GM23338 (cell line): ENCODE results near the gene RCAN1. TPM values are rescaled to one million over a fixed set of nuclear protein-coding genes. Genes with fewer than 3 reads are reported as not detected.

ENCODE experiments used
- ATAC-seq: fragments of 200-7000 bp; cut with Tn5 transposase; 3 replicates; pipeline ENCODE4 v1.9.1; 2020
- DNase-seq: peaks from one replicate; pipeline ENCODE4 v3.0.0-alpha.2; 2015; ENCODE audit warnings: low spot score
- H2AFZ ChIP-seq: fragments of 200-600 bp; sonication (generic); 2 replicates; pipeline ENCODE4 v1.8.0; 2016; ENCODE audit warnings: antibody characterized with exemption, mild to moderate bottlenecking, moderate library complexity
- H3F3A ChIP-seq: fragments of 200-600 bp; sonication (generic); replicated peaks from 2 replicates; pipeline ENCODE4 v1.8.0; 2017; ENCODE audit warnings: antibody characterized with exemption, mixed run types, low read depth
- H3K27ac ChIP-seq: fragments of 200-600 bp; sonication (generic); 2 replicates; pipeline ENCODE4 v1.6.1; 2016; ENCODE audit warnings: low read depth
- H3K27me3 ChIP-seq: fragments of 200-600 bp; sonication (generic); 2 replicates; pipeline ENCODE4 v1.8.0; 2016; ENCODE audit warnings: mild to moderate bottlenecking, mixed run types, moderate library complexity; ENCODE audit not compliant: insufficient read depth
- H3K36me3 ChIP-seq: fragments of 200-600 bp; sonication (generic); 2 replicates; pipeline ENCODE4 v1.8.0; 2016; ENCODE audit warnings: mild to moderate bottlenecking; ENCODE audit not compliant: insufficient read depth
- H3K4me1 ChIP-seq: fragments of 200-600 bp; sonication (generic); 2 replicates; pipeline ENCODE4 v1.8.0; 2016; ENCODE audit warnings: mild to moderate bottlenecking, moderate library complexity; ENCODE audit not compliant: insufficient read depth
- H3K4me2 ChIP-seq: fragments of 200-600 bp; sonication (generic); 2 replicates; pipeline ENCODE4 v1.7.1; 2017; ENCODE audit warnings: mixed run types
- H3K4me3 ChIP-seq: fragments of 200-600 bp; sonication (generic); 2 replicates; pipeline ENCODE4 v1.6.1; 2016; ENCODE audit warnings: mixed run types
- H3K79me2 ChIP-seq: fragments of 200-600 bp; sonication (generic); replicated peaks from 2 replicates; pipeline ENCODE4 v1.8.0; 2017; ENCODE audit warnings: mild to moderate bottlenecking; ENCODE audit not compliant: insufficient read depth
- H3K9me2 ChIP-seq: fragments of 200-600 bp; sonication (generic); 2 replicates; pipeline ENCODE4 v1.8.0; 2017; ENCODE audit not compliant: insufficient read depth
- H4K20me1 ChIP-seq: fragments of 200-600 bp; sonication (generic); replicated peaks from 2 replicates; pipeline ENCODE4 v1.8.0; 2017; ENCODE audit warnings: mild to moderate bottlenecking; ENCODE audit not compliant: insufficient read depth
- H3K27ac Mint-ChIP-seq: 2 replicates; pipeline ENCODE4 v1.8.0; 2020; ENCODE audit warnings: inconsistent platforms, mild to moderate bottlenecking, moderate library complexity, mixed read lengths
- H3K27me3 Mint-ChIP-seq: 3 replicates; pipeline ENCODE4 v1.8.0; 2022; ENCODE audit warnings: low read depth, mild to moderate bottlenecking, moderate library complexity, mixed read lengths, inconsistent platforms; ENCODE audit not compliant: insufficient read depth, poor library complexity
- H3K36me3 Mint-ChIP-seq: 3 replicates; pipeline ENCODE4 v1.8.0; 2021; ENCODE audit warnings: low read depth, mild to moderate bottlenecking, inconsistent platforms, moderate library complexity, mixed read lengths
- H3K4me1 Mint-ChIP-seq: 3 replicates; pipeline ENCODE4 v1.8.0; 2020; ENCODE audit warnings: mild to moderate bottlenecking, inconsistent platforms, mixed read lengths
- H3K4me3 Mint-ChIP-seq: 3 replicates; pipeline ENCODE4 v1.8.0; 2021; ENCODE audit warnings: moderate library complexity, mild to moderate bottlenecking, inconsistent platforms, mixed read lengths
- H3K9me3 Mint-ChIP-seq: 3 replicates; pipeline ENCODE4 v1.8.0; 2020; ENCODE audit warnings: moderate library complexity, mild to moderate bottlenecking, inconsistent platforms, mixed read lengths
- CREB1 ChIP-seq: fragments of 250-450 bp; sonication (Bioruptor Pico); IDR thresholded peaks from 2 replicates; pipeline ENCODE4 v1.5.0; 2020; ENCODE audit warnings: low read depth, mild to moderate bottlenecking, moderate library complexity
- EZH2 ChIP-seq: fragments of 200-600 bp; sonication (generic); IDR thresholded peaks from one replicate; pipeline ENCODE4 v1.8.0; 2017; ENCODE audit warnings: antibody characterized with exemption, mild to moderate bottlenecking, low read depth; ENCODE audit not compliant: unreplicated experiment
- EZH2phosphoT487 ChIP-seq: fragments of 200-600 bp; sonication (generic); IDR thresholded peaks from one replicate; pipeline ENCODE4 v1.8.1; 2018; ENCODE audit warnings: antibody characterized with exemption; ENCODE audit not compliant: unreplicated experiment
- JUNB ChIP-seq: IDR thresholded peaks from one replicate; pipeline ENCODE4 v1.6.1; 2016; ENCODE audit warnings: antibody characterized with exemption; ENCODE audit not compliant: unreplicated experiment
- NANOG ChIP-seq: IDR thresholded peaks from 2 replicates; pipeline ENCODE4 v1.6.1; 2016; ENCODE audit warnings: antibody characterized with exemption, borderline replicate concordance
- POLR2AphosphoS5 ChIP-seq: IDR thresholded peaks from 2 replicates; pipeline ENCODE4 v1.6.1; 2016; ENCODE audit warnings: antibody characterized with exemption, low read depth
- STAT1 ChIP-seq: IDR thresholded peaks from one replicate; pipeline ENCODE4 v1.6.1; 2016; ENCODE audit warnings: antibody characterized with exemption; ENCODE audit not compliant: unreplicated experiment
- ZNF114 ChIP-seq: fragments of 250-450 bp; sonication (Bioruptor Pico); IDR thresholded peaks from 2 replicates; pipeline ENCODE4 v1.5.0; 2020; ENCODE audit warnings: mild to moderate bottlenecking, moderate library complexity
- ZNF331 ChIP-seq: fragments of 250-450 bp; sonication (Bioruptor Pico); IDR thresholded peaks from 2 replicates; pipeline ENCODE4 v1.5.0; 2020; ENCODE audit warnings: low read depth, mild to moderate bottlenecking, moderate library complexity
- polyA plus RNA-seq: library from polyadenylated mRNA; unstranded; fragments of >200 nt; fragmentation: Nextera tagmentation; extraction: Ambion mirVana; gene quantifications from 2 replicates; pipeline ENCODE4 v1.2.1, GENCODE V29; 2016
- total RNA-seq: library from RNA; depleted of rRNA; stranded (reverse); fragments of >200 nt; shearing (Covaris generic); gene quantifications from 2 replicates; pipeline ENCODE4 v1.2.3, GENCODE V29; 2014
- TF ChIP-seq, protein P1 (sequence below): fragments of 250-450 bp; sonication (Bioruptor Pico); IDR thresholded peaks from 2 replicates; pipeline ENCODE4 v1.5.0; 2020; ENCODE audit warnings: mild to moderate bottlenecking, moderate library complexity
- TF ChIP-seq, protein P2 (sequence below): IDR thresholded peaks from 2 replicates; pipeline ENCODE4 v1.6.1; 2016; ENCODE audit warnings: antibody characterized with exemption
- TF ChIP-seq, protein P3 (sequence below): IDR thresholded peaks from one replicate; pipeline ENCODE4 v1.6.1; 2018; ENCODE audit warnings: antibody characterized with exemption; ENCODE audit not compliant: unreplicated experiment
- TF ChIP-seq, protein P4 (sequence below), 2 experiments: fragments of 200-600 bp in 1 of 2; sonication (generic) in 1 of 2; conservative IDR thresholded peaks; 2 replicates each; pipeline versions ENCODE4 v1.5.1 to v1.6.1; 2016 to 2017; ENCODE audit warnings: antibody characterized with exemption in 2 of 2, low read depth in 2 of 2, mild to moderate bottlenecking in 2 of 2, moderate library complexity in 1 of 2

Gene RCAN1
- total and polyA plus RNA-seq, 2 experiments from 2014 or later = 3.7 to 5.2 TPM

DNA sequence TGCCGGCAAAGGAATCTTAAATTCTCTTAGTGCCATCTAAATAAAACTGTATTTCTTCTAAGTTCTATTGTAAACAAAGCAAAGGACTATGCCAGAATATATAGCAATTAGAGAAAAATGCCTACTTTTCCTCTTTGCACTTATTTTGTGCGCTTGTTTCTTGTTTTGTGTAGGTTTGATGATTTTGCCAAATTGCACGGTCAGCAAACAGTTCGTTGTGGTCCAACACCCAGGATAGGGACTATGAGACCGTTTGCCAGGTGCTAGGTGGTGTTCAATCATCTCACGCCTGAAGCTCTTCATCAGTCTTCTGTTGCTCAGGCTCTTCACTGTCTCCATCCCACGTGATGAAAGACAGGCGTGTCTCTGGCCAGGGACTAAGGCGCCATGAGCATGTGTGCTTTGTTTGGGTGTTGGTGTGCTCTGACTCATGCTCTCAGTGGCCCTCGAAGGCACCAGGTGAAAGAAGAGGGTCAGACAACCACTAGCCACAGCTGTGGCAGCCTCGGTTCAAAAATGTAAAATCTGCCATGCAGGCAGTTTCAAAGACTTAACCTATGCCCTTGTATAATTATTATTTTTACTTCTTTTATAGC, 66.0 kb downstream of the RCAN1 start:
- Histone ChIP-seq H3K27me3 (no peaks in the 10 kb centered on the region), H3K79me2 (no peaks in the 10 kb centered on the region), H3K4me2 (no peak overlapping the region), H2AFZ (no peak overlapping the region), H4K20me1 (no peaks in the 10 kb centered on the region), H3K36me3 (no peaks in the 10 kb centered on the region), H3K4me1 (peaks cover 3% of the 10 kb centered on the region; the same call in 1 of the 2 replicates), H3K9me2 (peaks cover 15% of the 10 kb centered on the region), H3K27ac (no peak overlapping the region), H3F3A (no peaks in the 10 kb centered on the region), H3K4me3 (no peak overlapping the region)
- H3K36me3 Mint-ChIP-seq = peaks cover 4% of the 10 kb centered on the region; the same call in 1 of the 3 replicates
- H3K4me1 Mint-ChIP-seq = peaks cover 18% of the 10 kb centered on the region
- H3K27ac Mint-ChIP-seq = no peak overlapping the region
- no peak overlapping the region for H3K4me3 Mint-ChIP-seq
- peaks cover 2% of the 10 kb centered on the region for H3K27me3 Mint-ChIP-seq
- H3K9me3 Mint-ChIP-seq = peaks cover 10% of the 10 kb centered on the region; the same call in 2 of the 3 replicates
- DNase-seq (no peak), ATAC-seq (no peak)
- TF ChIP-seq JUNB (no peak), ZNF114 (CRISPR knock-in tag) (no peak), POLR2AphosphoS5 (no peak), CREB1 (CRISPR knock-in tag) (no peak), STAT1 (no peak), ZNF331 (CRISPR knock-in tag) (no peak), EZH2 (no peak), NANOG (no peak), EZH2phosphoT487 (no peak)
- TF ChIP-seq, protein P1, sequence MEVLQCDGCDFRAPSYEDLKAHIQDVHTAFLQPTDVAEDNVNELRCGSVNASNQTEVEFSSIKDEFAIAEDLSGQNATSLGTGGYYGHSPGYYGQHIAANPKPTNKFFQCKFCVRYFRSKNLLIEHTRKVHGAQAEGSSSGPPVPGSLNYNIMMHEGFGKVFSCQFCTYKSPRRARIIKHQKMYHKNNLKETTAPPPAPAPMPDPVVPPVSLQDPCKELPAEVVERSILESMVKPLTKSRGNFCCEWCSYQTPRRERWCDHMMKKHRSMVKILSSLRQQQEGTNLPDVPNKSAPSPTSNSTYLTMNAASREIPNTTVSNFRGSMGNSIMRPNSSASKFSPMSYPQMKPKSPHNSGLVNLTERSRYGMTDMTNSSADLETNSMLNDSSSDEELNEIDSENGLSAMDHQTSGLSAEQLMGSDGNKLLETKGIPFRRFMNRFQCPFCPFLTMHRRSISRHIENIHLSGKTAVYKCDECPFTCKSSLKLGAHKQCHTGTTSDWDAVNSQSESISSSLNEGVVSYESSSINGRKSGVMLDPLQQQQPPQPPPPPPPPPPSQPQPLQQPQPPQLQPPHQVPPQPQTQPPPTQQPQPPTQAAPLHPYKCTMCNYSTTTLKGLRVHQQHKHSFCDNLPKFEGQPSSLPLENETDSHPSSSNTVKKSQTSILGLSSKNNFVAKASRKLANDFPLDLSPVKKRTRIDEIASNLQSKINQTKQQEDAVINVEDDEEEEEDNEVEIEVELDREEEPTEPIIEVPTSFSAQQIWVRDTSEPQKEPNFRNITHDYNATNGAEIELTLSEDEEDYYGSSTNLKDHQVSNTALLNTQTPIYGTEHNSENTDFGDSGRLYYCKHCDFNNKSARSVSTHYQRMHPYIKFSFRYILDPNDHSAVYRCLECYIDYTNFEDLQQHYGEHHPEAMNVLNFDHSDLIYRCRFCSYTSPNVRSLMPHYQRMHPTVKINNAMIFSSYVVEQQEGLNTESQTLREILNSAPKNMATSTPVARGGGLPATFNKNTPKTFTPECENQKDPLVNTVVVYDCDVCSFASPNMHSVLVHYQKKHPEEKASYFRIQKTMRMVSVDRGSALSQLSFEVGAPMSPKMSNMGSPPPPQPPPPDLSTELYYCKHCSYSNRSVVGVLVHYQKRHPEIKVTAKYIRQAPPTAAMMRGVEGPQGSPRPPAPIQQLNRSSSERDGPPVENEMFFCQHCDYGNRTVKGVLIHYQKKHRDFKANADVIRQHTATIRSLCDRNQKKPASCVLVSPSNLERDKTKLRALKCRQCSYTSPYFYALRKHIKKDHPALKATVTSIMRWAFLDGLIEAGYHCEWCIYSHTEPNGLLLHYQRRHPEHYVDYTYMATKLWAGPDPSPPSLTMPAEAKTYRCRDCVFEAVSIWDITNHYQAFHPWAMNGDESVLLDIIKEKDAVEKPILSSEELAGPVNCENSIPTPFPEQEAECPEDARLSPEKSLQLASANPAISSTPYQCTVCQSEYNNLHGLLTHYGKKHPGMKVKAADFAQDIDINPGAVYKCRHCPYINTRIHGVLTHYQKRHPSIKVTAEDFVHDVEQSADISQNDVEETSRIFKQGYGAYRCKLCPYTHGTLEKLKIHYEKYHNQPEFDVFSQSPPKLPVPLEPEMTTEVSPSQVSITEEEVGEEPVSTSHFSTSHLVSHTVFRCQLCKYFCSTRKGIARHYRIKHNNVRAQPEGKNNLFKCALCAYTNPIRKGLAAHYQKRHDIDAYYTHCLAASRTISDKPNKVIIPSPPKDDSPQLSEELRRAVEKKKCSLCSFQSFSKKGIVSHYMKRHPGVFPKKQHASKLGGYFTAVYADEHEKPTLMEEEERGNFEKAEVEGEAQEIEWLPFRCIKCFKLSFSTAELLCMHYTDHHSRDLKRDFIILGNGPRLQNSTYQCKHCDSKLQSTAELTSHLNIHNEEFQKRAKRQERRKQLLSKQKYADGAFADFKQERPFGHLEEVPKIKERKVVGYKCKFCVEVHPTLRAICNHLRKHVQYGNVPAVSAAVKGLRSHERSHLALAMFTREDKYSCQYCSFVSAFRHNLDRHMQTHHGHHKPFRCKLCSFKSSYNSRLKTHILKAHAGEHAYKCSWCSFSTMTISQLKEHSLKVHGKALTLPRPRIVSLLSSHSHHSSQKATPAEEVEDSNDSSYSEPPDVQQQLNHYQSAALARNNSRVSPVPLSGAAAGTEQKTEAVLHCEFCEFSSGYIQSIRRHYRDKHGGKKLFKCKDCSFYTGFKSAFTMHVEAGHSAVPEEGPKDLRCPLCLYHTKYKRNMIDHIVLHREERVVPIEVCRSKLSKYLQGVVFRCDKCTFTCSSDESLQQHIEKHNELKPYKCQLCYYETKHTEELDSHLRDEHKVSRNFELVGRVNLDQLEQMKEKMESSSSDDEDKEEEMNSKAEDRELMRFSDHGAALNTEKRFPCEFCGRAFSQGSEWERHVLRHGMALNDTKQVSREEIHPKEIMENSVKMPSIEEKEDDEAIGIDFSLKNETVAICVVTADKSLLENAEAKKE = no peak
- TF ChIP-seq, protein P2, sequence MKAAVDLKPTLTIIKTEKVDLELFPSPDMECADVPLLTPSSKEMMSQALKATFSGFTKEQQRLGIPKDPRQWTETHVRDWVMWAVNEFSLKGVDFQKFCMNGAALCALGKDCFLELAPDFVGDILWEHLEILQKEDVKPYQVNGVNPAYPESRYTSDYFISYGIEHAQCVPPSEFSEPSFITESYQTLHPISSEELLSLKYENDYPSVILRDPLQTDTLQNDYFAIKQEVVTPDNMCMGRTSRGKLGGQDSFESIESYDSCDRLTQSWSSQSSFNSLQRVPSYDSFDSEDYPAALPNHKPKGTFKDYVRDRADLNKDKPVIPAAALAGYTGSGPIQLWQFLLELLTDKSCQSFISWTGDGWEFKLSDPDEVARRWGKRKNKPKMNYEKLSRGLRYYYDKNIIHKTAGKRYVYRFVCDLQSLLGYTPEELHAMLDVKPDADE = no peak
- TF ChIP-seq, protein P3, sequence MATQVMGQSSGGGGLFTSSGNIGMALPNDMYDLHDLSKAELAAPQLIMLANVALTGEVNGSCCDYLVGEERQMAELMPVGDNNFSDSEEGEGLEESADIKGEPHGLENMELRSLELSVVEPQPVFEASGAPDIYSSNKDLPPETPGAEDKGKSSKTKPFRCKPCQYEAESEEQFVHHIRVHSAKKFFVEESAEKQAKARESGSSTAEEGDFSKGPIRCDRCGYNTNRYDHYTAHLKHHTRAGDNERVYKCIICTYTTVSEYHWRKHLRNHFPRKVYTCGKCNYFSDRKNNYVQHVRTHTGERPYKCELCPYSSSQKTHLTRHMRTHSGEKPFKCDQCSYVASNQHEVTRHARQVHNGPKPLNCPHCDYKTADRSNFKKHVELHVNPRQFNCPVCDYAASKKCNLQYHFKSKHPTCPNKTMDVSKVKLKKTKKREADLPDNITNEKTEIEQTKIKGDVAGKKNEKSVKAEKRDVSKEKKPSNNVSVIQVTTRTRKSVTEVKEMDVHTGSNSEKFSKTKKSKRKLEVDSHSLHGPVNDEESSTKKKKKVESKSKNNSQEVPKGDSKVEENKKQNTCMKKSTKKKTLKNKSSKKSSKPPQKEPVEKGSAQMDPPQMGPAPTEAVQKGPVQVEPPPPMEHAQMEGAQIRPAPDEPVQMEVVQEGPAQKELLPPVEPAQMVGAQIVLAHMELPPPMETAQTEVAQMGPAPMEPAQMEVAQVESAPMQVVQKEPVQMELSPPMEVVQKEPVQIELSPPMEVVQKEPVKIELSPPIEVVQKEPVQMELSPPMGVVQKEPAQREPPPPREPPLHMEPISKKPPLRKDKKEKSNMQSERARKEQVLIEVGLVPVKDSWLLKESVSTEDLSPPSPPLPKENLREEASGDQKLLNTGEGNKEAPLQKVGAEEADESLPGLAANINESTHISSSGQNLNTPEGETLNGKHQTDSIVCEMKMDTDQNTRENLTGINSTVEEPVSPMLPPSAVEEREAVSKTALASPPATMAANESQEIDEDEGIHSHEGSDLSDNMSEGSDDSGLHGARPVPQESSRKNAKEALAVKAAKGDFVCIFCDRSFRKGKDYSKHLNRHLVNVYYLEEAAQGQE = no peak
- TF ChIP-seq, protein P4, sequence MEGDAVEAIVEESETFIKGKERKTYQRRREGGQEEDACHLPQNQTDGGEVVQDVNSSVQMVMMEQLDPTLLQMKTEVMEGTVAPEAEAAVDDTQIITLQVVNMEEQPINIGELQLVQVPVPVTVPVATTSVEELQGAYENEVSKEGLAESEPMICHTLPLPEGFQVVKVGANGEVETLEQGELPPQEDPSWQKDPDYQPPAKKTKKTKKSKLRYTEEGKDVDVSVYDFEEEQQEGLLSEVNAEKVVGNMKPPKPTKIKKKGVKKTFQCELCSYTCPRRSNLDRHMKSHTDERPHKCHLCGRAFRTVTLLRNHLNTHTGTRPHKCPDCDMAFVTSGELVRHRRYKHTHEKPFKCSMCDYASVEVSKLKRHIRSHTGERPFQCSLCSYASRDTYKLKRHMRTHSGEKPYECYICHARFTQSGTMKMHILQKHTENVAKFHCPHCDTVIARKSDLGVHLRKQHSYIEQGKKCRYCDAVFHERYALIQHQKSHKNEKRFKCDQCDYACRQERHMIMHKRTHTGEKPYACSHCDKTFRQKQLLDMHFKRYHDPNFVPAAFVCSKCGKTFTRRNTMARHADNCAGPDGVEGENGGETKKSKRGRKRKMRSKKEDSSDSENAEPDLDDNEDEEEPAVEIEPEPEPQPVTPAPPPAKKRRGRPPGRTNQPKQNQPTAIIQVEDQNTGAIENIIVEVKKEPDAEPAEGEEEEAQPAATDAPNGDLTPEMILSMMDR (conservative IDR thresholded peaks at IDR 0.05; ENCODE audit: low read depth in 2 of 2) = no peak
